Natural killer cell treated with Interleukin-12 subunit alpha and Interleukin-12 subunit beta and Interleukin-15 and Interleukin-18, amount 100 ng/mL, for 72 hours (primary cell): Measurements from ENCODE around the gene SLC49A3. TPM values are rescaled to one million over a fixed set of nuclear protein-coding genes. Genes with fewer than 3 reads are reported as not detected.

ENCODE experiments used
- ATAC-seq, 2 donors: fragments of 150-1000 bp; cut with Tn5 transposase in 1 of 2; sonication (Bioruptor Pico), chemical (Tn5 transposase) in 1 of 2; 2 replicates each; pipeline ENCODE4 v1.10.0; 2021
- DNase-seq: peaks from one replicate; pipeline ENCODE4 v3.0.0; 2022; ENCODE audit warnings: low spot score
- H3K27ac Mint-ChIP-seq, 2 donors: 1 replicate in 1 of 2; 2 replicates in 1 of 2; pipeline ENCODE4 v1.8.0; 2022; ENCODE audit warnings: mixed read lengths in 2 of 2, mild to moderate bottlenecking in 1 of 2, moderate library complexity in 1 of 2
- H3K27me3 Mint-ChIP-seq, 2 donors: 1 replicate in 1 of 2; 2 replicates in 1 of 2; pipeline ENCODE4 v1.8.0; 2022; ENCODE audit warnings: mixed read lengths in 2 of 2
- H3K36me3 Mint-ChIP-seq: one replicate; pipeline ENCODE4 v1.8.0; 2022; ENCODE audit warnings: mixed read lengths
- H3K4me1 Mint-ChIP-seq, 2 donors: 1 replicate in 1 of 2; 2 replicates in 1 of 2; pipeline ENCODE4 v1.8.0; 2022; ENCODE audit warnings: low read depth in 2 of 2, mixed read lengths in 2 of 2, mild to moderate bottlenecking in 1 of 2
- H3K4me3 Mint-ChIP-seq: one replicate; pipeline ENCODE4 v1.8.0; 2022; ENCODE audit warnings: mixed read lengths
- H3K9me3 Mint-ChIP-seq: 2 replicates; pipeline ENCODE4 v1.8.0; 2022; ENCODE audit warnings: mixed read lengths
- total RNA-seq, 2 donors: library from RNA; stranded (reverse); gene quantifications; one replicate each; pipeline ENCODE4 v1.2.3, GENCODE V29; 2022

SLC49A3 gene
- total RNA-seq, 2 donors from 2014 or later: 10.5 to 15.9 TPM

- Mint-ChIP-seq H3K27me3 (no peaks in the 10 kb centered on the region), H3K4me3 (no peak overlapping the region), H3K9me3 (no peaks in the 10 kb centered on the region), H3K36me3 (no peaks in the 10 kb centered on the region), H3K27ac (no peak overlapping the region), H3K4me1 (peaks cover 5 to 21% of the 10 kb centered on the region in 2 donors)
- ATAC-seq (no peak), DNase-seq (no peak)
Observed at GRCh38 chr4:685679-686412, 3.1 kb downstream of the SLC49A3 start.

- Mint-ChIP-seq H3K36me3 (no peaks in the 10 kb centered on the region), H3K9me3 (no peaks in the 10 kb centered on the region), H3K27me3 (no peaks in the 10 kb centered on the region), H3K4me3 (no peak overlapping the region), H3K27ac (peak overlapping the region in 1 of 2 donors; percentile 20), H3K4me1 (peaks cover 5 to 27% of the 10 kb centered on the region in 2 donors)
- DNase-seq: no peak
- ATAC-seq: no peak
Observed at GRCh38 chr4:684623-685327, 4.2 kb downstream of the SLC49A3 start.

GRCh38 chr4:683982-684622 is 4.8 kb downstream of the SLC49A3 start:
- no peak overlapping the region for H3K27ac Mint-ChIP-seq
- H3K27me3 Mint-ChIP-seq: no peaks in the 10 kb centered on the region
- no peak overlapping the region for H3K4me3 Mint-ChIP-seq
- no peaks in the 10 kb centered on the region for H3K9me3 Mint-ChIP-seq
- DNase-seq (no peak), ATAC-seq (no peak)
- H3K4me1 Mint-ChIP-seq: peaks cover 5 to 28% of the 10 kb centered on the region in 2 donors
- H3K36me3 Mint-ChIP-seq: no peaks in the 10 kb centered on the region

GRCh38 chr4:683247-683897 is 5.6 kb downstream of the SLC49A3 start:
- H3K27ac Mint-ChIP-seq: no peak overlapping the region
- peaks cover 5 to 28% of the 10 kb centered on the region in 2 donors for H3K4me1 Mint-ChIP-seq
- DNase-seq: no peak
- no peaks in the 10 kb centered on the region for H3K9me3 Mint-ChIP-seq
- H3K36me3 Mint-ChIP-seq: no peaks in the 10 kb centered on the region
- H3K4me3 Mint-ChIP-seq: no peak overlapping the region
- H3K27me3 Mint-ChIP-seq: no peaks in the 10 kb centered on the region
- no peak for ATAC-seq

- DNase-seq: no peak
- Mint-ChIP-seq H3K4me3 (peak overlapping the region; percentile 25), H3K27me3 (no peaks in the 10 kb centered on the region), H3K36me3 (no peaks in the 10 kb centered on the region), H3K27ac (no peak overlapping the region), H3K4me1 (peaks cover 5 to 23% of the 10 kb centered on the region in 2 donors), H3K9me3 (no peaks in the 10 kb centered on the region)
- no peak for ATAC-seq
Observed at GRCh38 chr4:682490-683172, 6.3 kb downstream of the SLC49A3 start.

- Mint-ChIP-seq H3K27ac (no peak overlapping the region), H3K9me3 (no peaks in the 10 kb centered on the region), H3K4me1 (peaks cover 5 to 22% of the 10 kb centered on the region in 2 donors), H3K4me3 (no peak overlapping the region), H3K36me3 (no peaks in the 10 kb centered on the region), H3K27me3 (no peaks in the 10 kb centered on the region)
- DNase-seq: no peak
- ATAC-seq: peak; percentile 1 to 8
Observed at GRCh38 chr4:681736-682451, 7.1 kb downstream of the SLC49A3 start.

- peak; percentile 86 to 90 for ATAC-seq
- peak overlapping the region; percentile 76 for H3K4me3 Mint-ChIP-seq
- no peaks in the 10 kb centered on the region for H3K36me3 Mint-ChIP-seq
- H3K27ac Mint-ChIP-seq: peak overlapping the region; percentile 87 to 88
- peaks cover 5 to 22% of the 10 kb centered on the region in 2 donors for H3K4me1 Mint-ChIP-seq
- no peaks in the 10 kb centered on the region for H3K9me3 Mint-ChIP-seq
- DNase-seq: peak; percentile 91
- no peaks in the 10 kb centered on the region for H3K27me3 Mint-ChIP-seq
Observed at GRCh38 chr4:680928-681645, 7.9 kb downstream of the SLC49A3 start.

- H3K4me1 Mint-ChIP-seq: peaks cover 5 to 22% of the 10 kb centered on the region in 2 donors
- H3K27ac Mint-ChIP-seq: peak overlapping the region; percentile 87 to 88
- no peaks in the 10 kb centered on the region for H3K9me3 Mint-ChIP-seq
- H3K36me3 Mint-ChIP-seq: no peaks in the 10 kb centered on the region
- H3K4me3 Mint-ChIP-seq: peak overlapping the region; percentile 76
- DNase-seq (peak; percentile 77), ATAC-seq (peak; percentile 71 to 76)
- no peaks in the 10 kb centered on the region for H3K27me3 Mint-ChIP-seq
Observed at GRCh38 chr4:680551-680927, 8.4 kb downstream of the SLC49A3 start.

GRCh38 chr4:680091-680490 is 8.9 kb downstream of the SLC49A3 start:
- Mint-ChIP-seq H3K4me1 (peaks cover 2 to 20% of the 10 kb centered on the region in 2 donors), H3K4me3 (peak overlapping the region; percentile 76), H3K9me3 (no peaks in the 10 kb centered on the region), H3K27me3 (no peaks in the 10 kb centered on the region), H3K27ac (peak overlapping the region; percentile 87 to 88), H3K36me3 (no peaks in the 10 kb centered on the region)
- ATAC-seq (no peak), DNase-seq (no peak)

- Mint-ChIP-seq H3K9me3 (no peaks in the 10 kb centered on the region), H3K27ac (peak overlapping the region in 1 of 2 donors; percentile 88), H3K4me3 (no peak overlapping the region), H3K27me3 (no peaks in the 10 kb centered on the region), H3K36me3 (no peaks in the 10 kb centered on the region), H3K4me1 (peaks cover 0 to 18% of the 10 kb centered on the region in 2 donors)
- DNase-seq: no peak
- ATAC-seq: no peak
Observed at GRCh38 chr4:679629-680028, 9.3 kb downstream of the SLC49A3 start.

- H3K9me3 Mint-ChIP-seq: no peaks in the 10 kb centered on the region
- no peak overlapping the region for H3K4me3 Mint-ChIP-seq
- ATAC-seq (no peak), DNase-seq (no peak)
- no peaks in the 10 kb centered on the region for H3K27me3 Mint-ChIP-seq
- no peaks in the 10 kb centered on the region for H3K36me3 Mint-ChIP-seq
- H3K4me1 Mint-ChIP-seq: peaks cover 0 to 19% of the 10 kb centered on the region in 2 donors
- no peak overlapping the region for H3K27ac Mint-ChIP-seq
Observed at GRCh38 chr4:679104-679481, 9.9 kb downstream of the SLC49A3 start.

GRCh38 chr4:678331-679103 is 10.4 kb downstream of the SLC49A3 start:
- H3K4me1 Mint-ChIP-seq: peaks cover under 1 to 20% of the 10 kb centered on the region in 2 donors
- peak overlapping the region in 1 of 2 donors; percentile 39 for H3K27ac Mint-ChIP-seq
- ATAC-seq (no peak), DNase-seq (no peak)
- no peaks in the 10 kb centered on the region for H3K27me3 Mint-ChIP-seq
- no peak overlapping the region for H3K4me3 Mint-ChIP-seq
- no peaks in the 10 kb centered on the region for H3K9me3 Mint-ChIP-seq
- no peaks in the 10 kb centered on the region for H3K36me3 Mint-ChIP-seq
